Fibroblast of skin of back (primary cell): ENCODE results near the gene ANK2. TPM values are rescaled to one million over a fixed set of nuclear protein-coding genes. Genes with fewer than 3 reads are reported as not detected.

ENCODE experiments used
- DNase-seq: peaks from one replicate; pipeline ENCODE4 v3.0.0-alpha.2; 2013
- polyA plus RNA-seq, 2 experiments: library from polyadenylated mRNA; unstranded; fragments of 120-200 nt; gene quantifications; one replicate each; pipeline ENCODE4 v1.2.1, GENCODE V29; 2013; ENCODE audit not compliant: insufficient read length in 2 of 2

ANK2 gene
- polyA plus RNA-seq (2013, experiment 1 of 2; ENCODE audit: insufficient read length), result 7.9 TPM
- 7.5 TPM for polyA plus RNA-seq (2013, experiment 2 of 2; ENCODE audit: insufficient read length)

DNA sequence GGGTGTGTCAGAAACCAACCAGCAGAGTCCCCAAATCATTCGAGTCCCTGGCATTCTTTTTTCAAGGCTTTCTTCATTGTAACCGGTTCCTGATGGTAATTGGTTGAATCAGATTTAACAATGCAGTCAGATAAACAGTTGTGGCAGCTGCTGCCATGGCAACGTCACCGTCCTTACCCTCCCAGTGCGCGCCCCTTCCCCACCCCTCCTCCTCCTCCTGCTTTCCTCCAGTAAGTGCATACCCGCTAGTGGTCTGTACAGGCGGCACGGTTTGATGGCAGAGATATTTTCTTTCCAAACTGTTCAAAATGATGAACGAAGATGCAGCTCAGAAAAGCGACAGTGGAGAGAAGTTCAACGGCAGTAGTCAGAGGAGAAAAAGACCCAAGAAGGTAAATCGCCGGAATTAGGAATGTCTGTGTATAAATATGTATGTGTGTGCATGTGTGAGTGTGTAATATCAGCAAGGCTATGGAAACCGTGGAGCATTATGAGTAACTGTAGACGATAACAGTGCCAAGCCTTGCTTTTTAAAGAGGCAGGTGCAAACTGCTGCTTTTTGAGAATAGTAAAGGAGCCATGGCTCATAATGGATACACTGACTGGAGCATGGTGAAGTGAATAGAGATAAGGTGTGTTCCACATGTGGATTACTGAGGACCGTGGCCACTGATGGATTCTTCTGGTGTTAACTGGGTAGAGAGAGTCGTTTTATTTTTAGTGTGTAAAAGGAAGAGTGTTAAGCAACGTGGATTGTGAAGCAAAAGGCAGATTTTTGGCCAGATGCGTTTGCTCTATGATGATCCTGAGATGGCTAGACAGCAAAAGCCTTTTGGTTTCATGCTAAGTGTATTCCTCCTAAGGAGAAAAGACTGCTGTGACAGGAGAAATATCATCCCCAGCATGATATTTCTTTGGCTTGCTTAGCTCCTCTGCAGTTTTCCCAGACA is at the start of gene ANK2:
TSS of gene ANK2 (plus strand) at position 233 of the 950 bp plus-strand sequence. CDS start at position 309, 76 bp downstream.
- DNase-seq, result no peak

DNA sequence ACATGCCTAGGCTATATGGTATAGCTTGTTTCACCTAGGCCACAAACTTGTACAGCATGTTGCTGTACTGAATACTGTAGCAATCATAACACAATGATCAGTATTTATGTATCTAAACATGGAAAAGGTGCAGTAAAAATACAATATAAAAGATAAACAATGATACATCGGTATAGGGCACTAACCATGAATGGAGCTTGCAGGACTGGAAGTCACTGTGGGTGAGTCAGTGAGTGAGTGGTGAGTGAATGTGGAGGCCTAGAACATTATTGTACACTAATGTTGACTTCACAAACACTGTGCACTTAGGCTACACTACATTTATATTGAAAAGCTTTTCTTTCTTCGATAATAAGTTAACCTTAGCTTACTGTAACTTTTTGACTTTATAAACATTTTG is 45.6 kb upstream of the ANK2 start:
- peak; percentile 33 for DNase-seq

DNA sequence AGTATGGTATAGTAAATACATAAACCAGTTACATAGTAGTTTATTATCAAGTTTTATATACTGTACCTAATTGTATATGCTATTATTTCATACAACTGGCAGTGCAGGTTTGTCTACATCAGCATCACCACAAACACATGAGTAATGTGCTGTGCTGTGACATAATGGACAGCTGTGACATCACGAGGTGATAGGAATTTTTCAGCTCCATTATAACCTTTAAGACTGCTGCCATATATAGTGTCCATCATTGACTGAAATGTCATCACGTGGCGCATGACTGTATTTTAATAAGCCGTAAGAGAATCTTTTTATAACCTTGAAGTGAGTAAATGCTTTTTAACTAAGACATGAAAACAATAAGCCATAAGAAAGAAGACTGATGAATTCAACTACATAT is 44.8 kb upstream of the ANK2 start:
- no peak for DNase-seq

DNA sequence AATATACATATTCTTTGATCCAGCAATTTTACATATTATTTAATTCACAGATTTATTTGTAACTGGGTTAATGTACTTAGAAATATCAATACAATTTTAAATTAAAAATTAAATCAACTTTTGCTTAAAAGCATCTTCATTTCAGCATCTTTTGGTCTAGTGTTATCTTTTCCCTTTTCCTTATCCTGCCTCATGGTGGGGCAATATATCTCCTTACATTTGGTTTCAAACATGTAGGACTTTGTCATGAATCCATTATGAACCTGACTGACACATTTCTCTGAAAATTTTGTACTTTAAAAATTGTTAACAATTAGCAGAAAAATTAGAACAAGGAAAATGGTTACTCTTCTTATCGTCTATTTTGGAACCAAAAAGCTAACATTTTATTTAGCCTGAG is 42.8 kb upstream of the ANK2 start:
- DNase-seq, result no peak

DNA sequence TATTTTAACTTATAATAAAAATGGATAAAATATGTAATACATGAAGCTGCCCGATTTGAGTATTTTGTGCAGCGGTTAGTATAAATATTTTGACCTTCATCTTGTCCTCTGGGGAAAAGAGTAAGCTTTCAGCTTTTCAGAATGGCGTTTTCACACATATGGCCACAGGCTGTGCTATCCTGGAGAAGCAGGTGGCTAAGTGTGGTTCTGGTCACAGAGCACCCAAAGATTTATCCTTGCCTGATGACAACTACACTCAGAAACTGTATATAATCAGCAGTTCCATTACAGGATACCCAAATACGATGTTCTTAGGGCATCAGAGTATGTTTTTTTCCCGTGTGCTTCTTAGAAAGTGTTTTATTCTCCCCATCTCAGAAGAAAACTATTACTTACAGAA is 42.3 kb upstream of the ANK2 start:
- DNase-seq, result no peak

DNA sequence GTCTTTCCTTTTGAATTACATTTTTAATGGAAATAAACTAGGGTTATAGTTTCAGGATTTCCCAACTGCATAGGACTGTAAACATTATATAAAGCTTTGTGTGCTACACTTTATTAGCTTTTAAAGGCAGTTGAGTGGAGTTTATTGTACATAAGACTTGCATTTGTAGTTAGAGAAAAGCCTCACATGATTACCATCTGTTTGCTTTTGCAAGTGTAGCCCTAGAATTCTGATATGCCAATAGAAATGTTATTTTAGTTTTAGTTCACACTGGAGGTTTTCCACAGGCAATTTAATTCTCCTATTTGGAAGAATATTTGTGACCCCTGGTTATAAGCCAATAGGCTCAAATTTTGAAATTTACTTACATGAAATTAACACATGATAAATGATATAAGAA is 41.3 kb upstream of the ANK2 start:
- no peak for DNase-seq

DNA sequence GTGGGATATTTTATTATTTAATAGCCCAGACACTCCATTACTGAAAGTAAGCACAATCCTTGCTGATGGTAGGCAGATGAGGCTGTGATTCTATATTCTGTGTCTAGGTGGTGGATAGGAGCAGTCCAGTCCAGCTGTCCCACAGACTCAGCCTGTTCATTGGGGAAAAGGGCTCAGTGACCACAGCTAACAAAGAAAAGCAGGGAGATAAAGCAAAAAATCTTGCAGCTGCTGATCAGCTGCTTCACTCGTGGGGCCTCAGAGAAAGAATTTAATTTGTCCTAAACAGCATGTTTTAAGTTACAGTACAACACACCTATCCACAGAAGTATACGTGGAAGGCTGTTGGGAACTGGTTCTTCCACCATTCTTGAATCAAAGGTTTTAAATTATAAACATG is 40.7 kb upstream of the ANK2 start:
- DNase-seq, result no peak

DNA sequence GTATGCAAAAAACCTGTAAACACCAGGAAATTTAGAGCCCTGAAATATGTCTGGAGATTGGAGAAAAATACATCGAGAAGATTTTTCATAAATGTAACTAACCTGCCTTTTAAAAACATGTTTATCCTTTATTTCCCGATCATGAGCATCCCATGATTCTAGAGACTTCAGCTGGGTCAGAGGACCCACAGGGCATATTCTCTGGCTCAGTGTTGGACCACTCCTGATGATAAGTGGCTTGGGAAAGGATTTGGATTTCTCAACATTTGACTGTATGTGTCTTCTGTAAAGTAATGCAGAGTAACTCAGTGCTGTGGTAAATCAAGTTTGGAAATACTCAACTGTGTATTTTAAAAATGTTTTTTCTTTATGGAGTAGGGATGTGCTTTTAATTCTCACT is 40.0 kb upstream of the ANK2 start:
- no peak for DNase-seq

DNA sequence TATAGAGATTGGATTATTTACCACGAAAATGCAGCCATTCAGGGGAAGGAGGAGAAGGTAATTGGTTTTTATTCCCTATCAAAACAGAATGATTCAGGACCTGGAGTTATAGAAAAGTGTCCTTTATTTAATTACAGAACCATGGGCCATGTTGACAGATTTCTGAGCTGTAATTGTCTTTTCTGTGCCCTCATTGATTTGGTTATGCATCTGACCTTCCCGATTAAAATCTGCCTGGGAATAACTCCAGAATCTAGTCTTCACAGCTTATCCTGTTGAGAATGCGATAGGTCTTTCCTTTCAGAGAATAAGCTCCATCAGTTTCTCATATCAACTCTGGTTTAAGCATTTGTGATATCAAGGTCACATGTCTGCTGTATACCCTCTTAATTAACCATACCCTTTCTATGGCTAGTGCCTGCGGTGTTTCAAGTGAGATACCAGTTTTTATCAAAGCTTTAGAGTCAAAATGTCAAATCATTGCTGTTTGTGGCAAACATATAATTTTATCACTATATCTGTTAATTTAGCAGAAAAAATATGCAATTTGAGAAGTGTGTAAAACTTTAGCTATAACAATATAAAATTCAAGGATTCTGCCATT is 37.2 kb upstream of the ANK2 start:
- no peak for DNase-seq

DNA sequence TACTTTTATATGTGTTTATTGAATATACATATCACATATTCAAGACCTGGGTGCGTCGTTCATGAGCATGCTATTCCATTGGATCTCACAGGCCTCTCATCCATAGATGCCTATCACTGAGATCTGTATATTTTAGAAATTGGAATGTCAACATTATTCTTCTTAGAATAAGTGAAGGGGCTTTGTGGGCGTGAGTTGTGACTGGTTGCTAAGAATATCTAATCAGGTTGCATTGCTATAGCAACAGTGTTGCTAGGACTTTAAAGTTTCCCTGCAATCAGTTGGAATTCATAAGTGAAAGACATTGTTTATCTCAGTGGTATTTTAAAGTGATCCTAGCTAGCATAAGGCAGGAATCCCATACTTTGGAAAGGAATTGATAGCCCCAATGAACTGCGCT is 36.7 kb upstream of the ANK2 start:
- no peak for DNase-seq

DNA sequence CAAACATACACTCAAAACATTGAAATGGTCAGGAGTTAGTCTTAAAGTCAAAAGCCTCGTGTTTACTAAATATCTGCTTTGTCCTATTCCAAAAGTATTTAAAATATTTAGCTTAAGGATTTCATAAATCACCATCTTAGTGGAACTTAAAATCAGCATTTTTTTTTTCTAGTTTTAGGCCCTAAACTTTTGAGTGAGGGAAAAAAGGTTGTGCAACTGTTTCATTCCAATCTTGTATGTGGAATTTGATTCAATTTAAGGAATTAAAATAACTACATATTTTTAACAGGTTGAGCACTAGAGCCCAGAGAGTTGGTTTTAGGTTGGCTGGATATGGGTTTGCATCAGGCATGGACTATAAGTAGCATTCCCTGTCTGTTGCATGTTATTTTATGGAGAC is 35.7 kb upstream of the ANK2 start:
- no peak for DNase-seq

DNA sequence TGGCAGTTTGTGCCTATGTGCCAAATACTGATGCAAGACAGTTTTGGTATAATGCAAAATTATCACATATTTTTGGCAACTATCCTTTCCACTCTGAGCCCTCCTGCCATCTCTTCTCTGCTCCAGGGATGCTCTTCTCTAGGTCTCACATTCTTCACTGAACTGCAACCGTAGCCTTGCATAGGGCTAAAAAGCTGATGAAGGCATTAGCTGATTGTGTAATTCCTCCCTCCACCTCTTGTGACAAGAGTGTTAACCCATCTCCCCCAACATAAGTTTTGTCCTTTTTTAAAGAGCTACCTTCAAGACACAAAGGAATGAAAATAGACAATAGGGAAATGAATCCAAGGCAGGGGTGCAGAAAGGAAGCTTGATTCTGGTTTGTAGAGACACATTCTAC is 33.1 kb upstream of the ANK2 start:
- no peak for DNase-seq

DNA sequence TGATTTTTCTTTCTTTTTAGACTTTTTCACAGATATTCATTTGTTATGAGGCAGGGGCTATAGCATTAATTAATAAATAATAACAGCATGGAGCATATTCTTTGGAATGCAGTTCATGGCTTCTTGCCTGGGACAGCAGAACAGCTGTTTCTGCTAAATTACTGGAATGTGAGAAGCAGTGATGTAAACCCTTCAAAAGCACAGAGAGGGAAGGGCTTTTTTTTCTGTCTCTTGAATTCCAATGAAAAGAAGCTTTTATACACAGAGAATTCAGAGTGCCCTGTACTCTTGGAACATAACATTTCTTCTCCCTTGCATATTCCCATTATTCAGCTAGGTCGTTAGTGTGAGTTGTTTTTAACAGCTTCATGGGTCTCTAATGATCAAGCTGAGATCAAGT is 28.5 kb upstream of the ANK2 start:
- peak; percentile 58 for DNase-seq

DNA sequence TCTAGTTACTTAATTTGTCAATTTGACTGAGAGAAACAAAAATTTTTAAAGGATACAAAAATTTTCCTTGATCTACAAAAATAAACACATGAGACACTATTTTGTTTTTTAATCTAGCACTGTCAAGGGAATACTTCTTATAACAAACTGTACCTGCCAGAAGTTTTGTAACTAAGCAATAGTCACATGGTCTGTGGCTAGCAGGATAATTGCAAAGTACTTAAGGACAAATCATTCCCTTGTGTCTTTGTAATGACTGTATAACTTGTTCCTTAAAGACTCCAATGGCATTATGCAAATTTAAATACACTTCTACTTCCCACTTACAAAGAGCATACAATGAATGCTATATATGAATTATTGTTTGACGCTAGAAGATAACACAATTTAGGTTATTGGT is 25.1 kb upstream of the ANK2 start:
- DNase-seq, result no peak

DNA sequence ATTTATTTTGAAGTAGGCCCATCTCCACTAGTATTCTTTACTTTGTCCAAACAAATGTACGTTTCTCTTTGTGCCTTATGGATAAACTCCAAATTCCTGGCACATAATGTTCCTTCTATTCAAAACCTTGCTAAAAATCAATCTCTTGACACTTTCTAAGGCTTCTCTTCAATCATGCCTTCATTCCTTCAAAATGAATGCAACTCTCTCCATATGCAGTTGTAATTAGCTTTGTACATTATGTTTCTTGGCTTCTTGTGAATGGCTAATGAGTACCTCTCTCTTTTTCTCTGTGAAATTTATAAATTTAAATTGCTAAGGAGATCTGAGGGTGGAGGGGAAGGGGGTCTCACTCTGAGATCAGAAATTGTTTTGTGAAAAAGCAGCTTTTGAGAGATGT is 24.0 kb upstream of the ANK2 start:
- no peak for DNase-seq

DNA sequence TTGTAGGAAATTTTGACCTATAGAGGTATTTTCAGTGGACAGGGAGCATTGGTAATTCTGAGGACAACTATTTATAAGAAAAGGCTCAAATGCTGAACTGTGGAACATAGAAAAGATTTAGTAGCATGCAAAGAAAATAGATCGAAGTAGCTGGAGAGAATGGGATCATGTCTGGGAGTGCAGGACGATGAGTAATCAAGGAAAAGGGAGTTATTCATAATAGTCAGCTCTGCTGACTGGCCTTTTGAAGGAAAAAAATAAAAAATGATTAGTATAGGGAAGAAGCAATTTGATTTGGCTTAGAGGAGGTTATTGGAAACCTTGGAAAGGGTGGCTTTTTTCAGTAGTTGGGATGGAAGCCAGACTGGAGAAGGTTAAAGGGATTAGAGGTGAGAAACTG is 22.9 kb upstream of the ANK2 start:
- peak; percentile 75 for DNase-seq

DNA sequence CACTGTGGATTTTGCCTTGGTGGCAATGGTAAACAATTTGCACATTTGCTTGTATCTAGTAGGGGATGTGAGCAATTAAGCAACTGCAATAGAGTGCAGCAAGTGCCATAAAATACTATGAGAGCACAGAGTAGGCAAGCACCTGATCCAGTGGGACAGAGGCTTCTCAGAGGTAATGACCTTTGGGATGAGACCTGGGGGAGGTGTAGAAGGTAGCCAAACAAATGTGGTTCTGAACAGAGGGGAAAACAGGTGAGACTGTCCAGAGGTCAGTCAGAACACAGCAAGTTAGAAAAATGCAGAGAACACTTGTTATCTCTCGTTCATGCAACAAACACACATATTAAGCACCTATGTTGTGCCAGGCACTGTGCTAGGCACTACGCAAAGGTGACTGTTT is 21.4 kb upstream of the ANK2 start:
- no peak for DNase-seq

DNA sequence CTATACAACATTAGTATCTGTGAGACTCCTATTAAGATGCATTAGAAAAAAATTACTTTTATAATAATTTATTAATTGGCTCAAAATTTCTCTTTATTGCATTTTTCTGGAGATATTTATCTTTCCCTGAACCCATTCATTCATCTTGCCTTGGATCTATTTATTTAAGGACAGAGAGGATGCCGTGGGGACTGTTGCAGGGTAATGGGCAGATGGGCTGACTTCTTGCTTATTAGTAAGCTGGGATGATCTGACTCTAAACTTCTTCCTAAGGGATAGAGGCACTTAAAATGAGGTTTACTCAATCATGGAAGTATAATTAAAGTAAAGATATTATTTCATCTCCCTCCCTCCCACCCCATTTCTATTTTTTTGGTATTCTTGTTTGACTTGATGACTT is 18.2 kb upstream of the ANK2 start:
- DNase-seq, result no peak

DNA sequence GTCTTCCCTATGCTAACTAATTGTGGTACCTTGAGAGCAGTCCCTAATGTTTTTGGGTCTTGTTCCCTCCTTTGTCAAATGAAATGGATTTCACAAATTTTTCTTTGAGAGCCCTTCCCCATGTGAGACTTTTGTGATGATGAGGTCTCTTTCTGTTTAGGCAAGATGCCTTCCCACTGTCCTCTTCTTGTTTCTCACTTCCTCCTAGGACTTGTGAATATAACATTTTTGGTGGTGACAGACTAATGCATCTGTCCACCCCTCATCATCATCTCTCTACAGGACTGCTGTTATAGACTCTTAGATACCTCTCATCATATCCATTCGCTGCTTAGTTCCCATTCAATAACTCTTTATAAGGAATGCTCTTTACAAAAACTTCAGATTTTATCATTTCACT is 8.7 kb upstream of the ANK2 start:
- DNase-seq, result no peak

DNA sequence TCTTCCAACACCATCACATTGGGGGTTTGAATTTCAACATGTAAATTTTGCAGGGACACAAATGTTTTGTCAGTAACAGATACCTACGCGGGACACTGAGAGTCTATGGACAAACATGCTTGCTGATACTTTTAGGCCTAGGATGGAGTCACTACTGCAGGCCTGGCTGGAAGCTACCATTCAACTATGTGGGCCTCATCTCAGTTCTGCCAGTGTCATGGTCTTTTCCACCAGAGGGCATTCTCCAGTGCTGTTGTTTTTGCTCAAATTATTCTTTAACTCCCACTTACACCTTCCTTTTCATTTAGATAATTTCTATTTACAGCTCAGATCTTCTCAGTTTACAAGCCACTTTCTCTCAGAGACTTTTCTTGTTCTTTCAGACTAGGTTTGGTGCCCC is 7.0 kb upstream of the ANK2 start:
- no peak for DNase-seq

DNA sequence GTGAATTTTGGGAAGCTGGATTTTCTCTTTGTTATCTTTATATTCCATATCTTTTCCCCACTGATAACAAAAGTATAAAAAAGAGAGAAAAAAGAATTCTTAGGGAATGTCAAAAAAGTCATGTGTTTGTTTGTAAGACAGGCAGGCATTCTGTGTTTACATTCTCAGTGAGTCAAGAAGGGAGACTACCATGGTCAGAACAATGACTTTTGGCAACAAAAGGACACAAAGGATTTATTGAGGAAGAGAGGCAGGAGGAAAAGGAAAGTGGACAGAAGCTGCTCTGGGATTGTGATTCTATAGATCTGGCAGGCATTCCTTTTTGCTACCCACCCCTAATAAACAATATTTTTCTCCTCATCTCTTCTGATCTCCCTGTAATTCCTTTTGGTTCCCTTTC is 5.9 kb upstream of the ANK2 start:
- no peak for DNase-seq

DNA sequence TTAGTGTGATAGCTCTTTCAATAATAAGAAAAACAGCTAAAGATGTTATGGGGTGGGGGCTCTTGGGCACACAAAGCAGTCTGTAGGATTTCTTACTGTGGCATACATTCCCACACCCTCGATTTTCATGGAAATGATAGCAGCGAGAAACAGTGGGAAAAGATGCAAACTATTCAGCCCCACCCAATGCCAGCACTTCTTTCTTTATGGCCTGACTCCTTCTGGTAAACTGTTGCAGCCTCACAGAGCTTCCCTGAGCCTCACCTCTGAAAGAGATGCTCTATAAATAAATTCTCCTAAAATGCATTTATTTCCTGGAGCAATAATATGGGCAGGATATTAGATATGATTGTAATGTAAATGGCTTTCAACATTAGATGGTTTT is 910 bp downstream of the ANK2 start:
- no peak for DNase-seq

DNA sequence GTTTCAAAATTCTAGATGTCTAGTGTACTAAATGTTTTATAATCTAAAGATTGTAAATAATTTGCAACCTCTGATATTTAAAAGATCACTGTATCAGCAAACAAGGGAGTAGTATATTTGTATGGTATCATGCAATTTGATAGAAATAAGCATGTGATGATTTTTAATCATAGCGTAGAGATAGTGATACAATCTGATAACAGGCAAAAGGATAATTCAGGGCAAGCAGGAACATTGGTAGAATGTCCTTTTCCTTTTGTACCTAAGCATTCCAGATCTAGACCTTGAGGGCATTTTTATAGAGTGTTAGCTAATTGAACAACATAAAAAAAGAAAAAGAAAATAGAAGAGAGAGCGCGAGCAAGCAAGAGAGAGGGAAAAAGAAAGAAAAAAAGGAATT is 1.4 kb downstream of the ANK2 start:
- no peak for DNase-seq

DNA sequence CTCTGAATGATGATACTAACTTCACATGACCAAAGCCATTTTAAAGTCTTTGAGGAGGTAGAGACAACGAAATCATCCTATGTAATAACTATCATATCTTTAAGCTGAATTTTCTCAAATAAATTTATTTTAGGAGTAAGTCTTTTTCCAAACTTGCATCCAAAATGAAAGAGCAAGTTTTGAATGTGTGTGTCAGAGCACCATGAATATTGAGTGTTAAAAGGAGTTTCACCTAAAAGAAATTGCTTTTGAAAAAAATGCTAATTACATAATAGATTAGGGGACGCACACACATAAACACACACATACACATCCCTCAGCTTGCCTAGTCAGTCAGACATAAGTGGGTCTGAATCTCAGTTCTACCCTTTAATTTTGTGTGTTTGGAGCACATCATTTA is 1.9 kb downstream of the ANK2 start:
- no peak for DNase-seq
